GM18951 (cell line): ENCODE data around the gene ITPR1.

ENCODE experiments used
- POLR2A ChIP-seq: IDR thresholded peaks from 4 replicates; pipeline ENCODE4 v1.6.1; 2011; ENCODE audit warnings: mild to moderate bottlenecking; ENCODE audit not compliant: insufficient read length, insufficient read depth; ENCODE audit errors: extremely low read depth
- in situ Hi-C: fragments of 300-500 bp; cut with MboI; formaldehyde crosslinking; loops from one replicate; pipeline ENCODE4 v1.12.0; 2022; ENCODE audit warnings: low sequenced_read_pairs, mixed read lengths, inconsistent platforms; ENCODE audit not compliant: unreplicated experiment

ITPR1 gene

DNA sequence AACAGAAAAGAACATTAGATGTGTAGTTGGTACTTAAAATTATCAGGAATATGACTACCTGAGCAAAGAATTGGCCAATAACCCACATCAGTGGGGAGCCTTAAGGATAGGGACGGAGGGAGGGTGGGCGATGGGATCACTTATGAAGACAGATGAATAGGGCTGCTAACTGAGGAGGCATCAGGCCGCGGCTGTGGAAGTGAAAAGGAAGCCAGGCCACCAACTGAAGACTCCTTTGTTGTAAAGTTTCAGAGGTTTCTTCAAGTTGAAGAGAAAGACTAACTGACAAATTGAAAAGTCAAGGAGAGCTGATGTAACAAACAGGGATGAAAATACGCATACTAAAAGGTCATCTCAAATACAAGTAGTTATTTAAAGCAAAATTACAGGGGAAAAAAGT is 350.5 kb downstream of the ITPR1 start:
- TF ChIP-seq POLR2A = no peak
- in situ Hi-C loops = loop anchor here (10.0 kb wide), 1 partner anchor 131 kb away; the partner anchor contains the start of gene BHLHE40

DNA sequence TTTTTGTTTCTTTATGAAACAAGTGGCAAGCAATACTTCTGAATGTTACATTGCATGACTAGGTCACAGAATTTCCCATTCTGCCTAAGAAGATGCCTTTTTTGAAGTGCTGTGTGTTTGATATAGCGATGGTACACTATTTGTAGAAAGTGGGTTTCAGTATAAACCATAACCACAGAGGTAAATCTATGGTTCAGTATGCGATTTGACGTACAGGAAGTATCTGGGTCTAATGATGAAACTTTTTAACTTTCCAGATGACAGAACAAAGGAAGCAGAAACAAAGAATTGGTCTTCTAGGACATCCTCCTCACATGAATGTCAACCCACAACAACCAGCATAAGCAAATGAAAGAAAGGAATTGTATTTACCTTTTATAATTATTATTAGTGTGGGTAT is 352.7 kb downstream of the ITPR1 start:
- in situ Hi-C loops = loop anchor here (10.0 kb wide), 1 partner anchor 129 kb away; the partner anchor contains the start of gene BHLHE40
- TF ChIP-seq POLR2A = no peak

DNA sequence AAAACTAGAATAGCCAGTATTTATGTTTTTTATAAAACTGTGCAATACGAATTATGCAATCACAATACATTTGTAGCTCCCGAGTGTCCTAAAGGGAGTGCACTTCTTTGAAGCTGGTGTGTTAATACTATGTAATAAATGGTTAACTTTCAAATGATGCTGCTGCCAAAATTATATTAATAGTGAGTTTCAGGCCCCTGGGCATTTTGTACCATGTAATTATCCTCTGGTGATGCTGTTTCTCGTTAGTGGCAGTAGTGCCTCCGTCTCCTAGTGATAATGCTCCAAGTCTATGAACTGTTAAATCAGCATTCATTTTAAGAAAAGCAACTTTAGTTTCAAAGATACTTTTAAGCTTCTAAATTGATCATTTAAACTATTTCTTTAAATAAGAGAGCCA is 353.4 kb downstream of the ITPR1 start:
- in situ Hi-C loops = loop anchor here (10.0 kb wide), 1 partner anchor 128 kb away; the partner anchor contains the start of gene BHLHE40
- TF ChIP-seq POLR2A = no peak

- in situ Hi-C loops = loop anchor here (10.0 kb wide), 1 partner anchor 126 kb away; the partner anchor contains the start of gene BHLHE40
- TF ChIP-seq POLR2A = no peak
Observed at GRCh38 chr3:4848176-4848825, 355.2 kb downstream of the ITPR1 start.

DNA sequence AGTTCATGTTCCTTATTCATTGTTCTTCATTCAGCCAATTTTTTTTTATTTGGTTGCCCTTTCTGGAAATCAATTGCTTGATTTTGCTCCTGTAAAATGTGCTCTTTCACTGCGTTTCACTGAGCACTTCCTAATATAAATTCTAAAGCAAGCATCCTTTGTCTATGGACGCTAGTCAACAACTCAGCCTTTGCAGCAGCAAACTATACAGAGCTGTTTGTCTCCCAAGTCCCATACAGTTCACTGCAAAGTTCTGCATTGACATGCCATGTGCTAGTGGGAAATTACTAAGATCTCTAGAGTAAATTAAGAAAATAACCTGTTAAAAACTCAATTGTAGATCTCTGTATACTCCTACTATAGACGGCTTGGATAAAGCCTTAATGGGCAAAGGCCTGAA is 356.0 kb downstream of the ITPR1 start:
- no peak for TF ChIP-seq POLR2A
- in situ Hi-C loops = loop anchor here (10.0 kb wide), 1 partner anchor 126 kb away; the partner anchor contains the start of gene BHLHE40

GRCh38 chr3:4849739-4850138 is 356.6 kb downstream of the ITPR1 start:
- in situ Hi-C loops = loop anchor here (10.0 kb wide), 1 partner anchor 125 kb away; the partner anchor contains the start of gene BHLHE40
- no peak for TF ChIP-seq POLR2A

GRCh38 chr3:4850211-4850927 is 357.2 kb downstream of the ITPR1 start:
- no peak for TF ChIP-seq POLR2A
- in situ Hi-C loops = no loop called here

DNA sequence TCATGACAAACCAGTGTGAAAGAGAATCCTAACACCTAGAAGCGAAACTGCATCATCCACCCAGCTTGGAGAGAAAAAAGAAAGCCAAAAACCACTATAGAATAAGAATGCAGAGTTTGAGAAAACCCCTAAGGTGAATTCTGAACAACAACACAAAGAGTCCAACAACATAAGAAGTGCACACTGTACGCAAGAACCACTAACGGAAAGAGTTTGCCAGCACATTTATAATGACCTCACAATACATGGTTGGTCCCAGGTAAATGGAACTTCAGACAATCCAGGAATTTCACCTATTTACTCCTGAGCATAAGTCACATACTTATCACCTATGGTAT is 357.7 kb downstream of the ITPR1 start:
- in situ Hi-C loops = no loop called here
- no peak for TF ChIP-seq POLR2A

GRCh38 chr3:4852780-4853748 is 359.9 kb downstream of the ITPR1 start:
- no peak for TF ChIP-seq POLR2A
- in situ Hi-C loops = no loop called here

DNA sequence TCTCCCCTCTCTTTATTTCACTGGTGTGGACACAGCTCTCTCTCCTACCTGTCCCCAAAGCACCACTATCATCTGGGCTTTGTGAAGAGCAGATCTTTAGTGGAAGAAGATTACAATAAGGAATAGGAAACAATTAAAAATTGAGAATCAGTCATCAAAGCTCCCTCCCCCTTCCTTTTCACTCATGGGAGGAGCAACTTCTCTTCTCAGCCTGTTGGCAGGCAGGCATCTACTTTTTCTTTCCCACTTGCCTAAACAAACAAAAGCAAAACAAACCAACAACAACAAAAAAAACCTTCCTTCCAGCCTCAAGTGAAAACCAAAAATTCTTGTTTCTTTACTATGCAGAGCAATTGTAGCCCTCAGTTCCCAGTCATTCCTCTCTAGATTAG is 360.6 kb downstream of the ITPR1 start:
- in situ Hi-C loops = no loop called here
- TF ChIP-seq POLR2A = no peak

DNA sequence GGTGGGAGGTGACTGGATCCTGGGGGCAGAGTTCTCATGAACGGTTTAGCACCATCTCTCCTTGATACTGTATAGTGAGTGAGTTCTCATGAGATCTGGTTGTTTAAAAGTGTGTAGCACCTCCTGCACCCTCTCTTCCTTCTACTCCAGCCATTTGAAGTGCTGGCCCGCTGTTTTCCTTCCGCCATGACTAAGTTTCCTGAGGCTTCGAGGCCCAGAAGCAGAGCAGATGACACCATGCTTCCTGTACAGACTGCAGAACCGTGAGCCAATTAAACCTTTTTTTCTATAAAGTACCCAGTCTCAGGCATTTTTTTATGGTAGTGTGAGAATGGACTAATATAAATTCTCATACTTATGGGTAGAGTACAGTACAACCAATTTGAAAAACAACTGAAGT is 362.5 kb downstream of the ITPR1 start:
- in situ Hi-C loops = no loop called here
- TF ChIP-seq POLR2A = no peak

DNA sequence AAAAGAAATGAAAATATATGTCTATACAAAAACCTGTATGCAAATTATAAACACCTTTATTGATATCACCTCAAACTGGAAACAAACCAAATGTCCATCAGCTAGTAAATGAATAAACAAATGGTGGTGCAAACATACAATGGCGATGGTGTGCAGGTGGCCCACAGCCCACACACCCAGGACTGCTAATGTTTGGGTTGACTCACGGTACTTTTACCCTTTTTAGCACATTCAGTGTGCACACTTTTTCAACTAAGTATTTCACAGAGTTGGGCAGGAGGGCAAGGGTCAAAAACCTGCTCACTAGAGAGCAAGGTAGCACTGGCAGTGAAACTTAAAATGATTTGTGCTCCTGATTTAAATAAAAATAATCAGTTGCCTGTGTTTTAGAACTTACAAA is 363.0 kb downstream of the ITPR1 start:
- no peak for TF ChIP-seq POLR2A
- in situ Hi-C loops = no loop called here

- in situ Hi-C loops = no loop called here
- no peak for TF ChIP-seq POLR2A
Observed at GRCh38 chr3:4856564-4856963, 363.4 kb downstream of the ITPR1 start.
